GM19025 (cell line): Measurements from ENCODE around the gene NUP43.
"Not testable (repeated sequence)": the region's sequence is repeated elsewhere in the genome, so short reads cannot be mapped to it uniquely, and the experiment has no call there.

Source experiments
- ATAC-seq: cut with Tn5 transposase; IDR thresholded peaks from one replicate; pipeline ENCODE4 v1.9.1; 2021; ENCODE audit warnings: mild to moderate bottlenecking, low read depth, moderate library complexity; ENCODE audit not compliant: unreplicated experiment

Gene NUP43

DNA sequence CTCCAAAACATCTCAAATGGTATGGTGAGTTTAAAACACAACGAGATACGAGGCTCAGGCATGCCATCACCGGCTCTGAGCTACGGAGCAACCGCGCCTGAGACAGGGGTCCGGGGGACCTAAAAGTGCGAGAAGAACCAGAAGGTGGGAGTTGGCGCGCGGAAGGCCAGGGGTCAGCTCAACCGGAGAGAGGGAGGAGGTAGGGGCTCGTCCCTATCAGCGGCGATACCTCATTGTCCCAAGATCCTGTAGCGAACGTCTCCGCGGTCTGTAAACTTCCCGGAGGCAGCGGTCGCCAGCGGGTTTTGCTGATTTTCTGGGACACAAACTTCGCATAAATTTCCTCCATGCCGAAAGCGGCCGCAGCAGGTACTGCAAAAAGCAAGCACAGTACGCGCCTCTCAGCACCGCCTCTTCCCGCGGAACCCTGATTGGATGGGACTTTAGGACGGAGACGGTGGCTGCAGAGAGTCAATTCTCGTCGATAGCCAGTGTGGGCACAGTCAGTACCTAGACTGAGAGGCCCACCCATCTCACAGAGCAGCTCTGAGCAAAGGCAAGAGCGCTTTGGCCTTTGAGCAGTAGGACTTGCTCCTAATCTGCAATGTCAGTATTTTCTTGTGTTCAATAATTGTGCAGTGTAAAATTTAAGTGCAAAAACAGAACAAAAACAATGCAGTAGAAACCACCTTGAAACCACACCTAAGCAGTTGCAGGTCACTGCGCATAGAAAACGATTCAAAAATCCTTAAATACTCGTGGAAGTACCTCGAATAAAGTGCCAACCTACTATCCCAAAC, at the start of gene NUP43:
TSS of gene NUP43 (minus strand) at position 383 of the 800 bp plus-strand sequence. CDS start at position 349, 34 bp downstream.
- peak; percentile 38 for ATAC-seq

- no peak for ATAC-seq
These were observed 37.2 kb upstream of the NUP43 start for GRCh38 chr6:149783551-149783950.

DNA sequence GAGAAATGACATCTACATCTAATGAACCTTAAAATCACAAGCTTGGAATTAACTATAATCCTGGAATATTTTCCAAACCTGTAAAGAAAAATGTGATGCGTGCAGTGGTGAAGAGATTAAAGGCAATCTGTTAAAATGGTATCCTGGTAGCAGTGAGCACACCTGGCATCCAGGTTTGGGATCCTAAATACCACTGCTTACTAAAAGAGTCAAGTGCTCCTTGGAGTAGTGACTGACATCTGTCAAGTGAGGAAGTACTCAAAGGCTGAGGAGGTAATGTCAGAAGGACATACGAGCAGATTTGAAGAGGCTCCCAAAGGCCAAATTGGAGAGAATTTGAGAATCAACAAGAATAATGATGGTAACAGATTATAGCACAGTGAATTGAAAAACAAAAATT, 36.0 kb upstream of the NUP43 start:
- no peak for ATAC-seq

DNA sequence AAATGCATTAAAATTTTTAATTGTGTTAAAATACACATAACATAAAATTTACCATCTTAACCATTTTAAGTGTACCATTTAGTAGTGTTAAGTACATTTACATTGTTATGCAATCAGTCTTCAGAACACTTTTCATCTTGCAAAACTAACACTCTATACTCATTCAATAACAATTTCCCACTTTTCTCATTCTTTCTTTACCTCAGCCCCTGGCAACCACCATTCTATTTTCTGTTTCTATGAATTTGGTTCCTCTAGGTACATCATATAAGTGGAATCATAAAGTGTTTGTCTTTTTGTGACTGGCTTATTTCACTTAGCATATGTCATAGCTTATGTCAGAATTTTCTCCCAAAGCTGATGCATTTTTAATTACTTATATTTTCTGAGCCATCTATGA, 35.4 kb upstream of the NUP43 start:
- no peak for ATAC-seq

DNA sequence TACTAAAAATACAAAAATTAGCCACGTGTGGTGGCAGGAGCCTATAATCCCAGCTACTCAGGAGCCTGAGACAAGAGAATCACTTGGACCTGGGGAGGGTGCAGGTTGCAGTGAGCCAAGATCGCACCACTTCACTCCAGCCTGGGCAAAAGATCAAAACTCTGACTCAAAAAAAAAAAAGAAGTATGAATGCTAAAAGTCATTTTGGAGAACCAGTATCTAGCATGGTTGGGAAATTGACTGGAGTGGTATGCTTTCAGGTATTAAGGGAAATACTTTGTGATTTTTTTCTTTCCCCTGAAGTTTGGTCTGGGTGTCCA, 33.3 kb upstream of the NUP43 start:
- no peak for ATAC-seq

- ATAC-seq, result no peak
These were observed 31.3 kb upstream of the NUP43 start for GRCh38 chr6:149777624-149778023.

GRCh38 chr6:149771925-149772324, 25.6 kb upstream of the NUP43 start:
- ATAC-seq, result no peak

DNA sequence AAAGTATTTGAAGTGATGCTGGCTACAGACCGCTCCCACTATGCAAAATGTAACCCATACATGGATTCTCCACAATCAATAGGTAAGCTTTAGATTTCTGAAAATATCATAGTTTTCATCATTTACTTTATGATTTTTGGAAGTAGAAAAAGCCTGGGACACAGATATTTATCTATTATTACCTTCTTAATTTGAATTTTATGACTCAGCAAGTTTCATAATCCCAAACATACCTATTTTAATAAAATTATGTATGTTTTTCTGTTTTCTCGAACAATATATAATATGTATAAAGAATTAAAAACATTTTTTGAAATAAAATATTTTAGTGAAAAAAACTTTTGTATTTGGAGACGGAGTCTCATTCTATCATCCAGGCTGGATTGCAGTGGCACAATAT, 24.9 kb upstream of the NUP43 start:
- ATAC-seq, result no peak

GRCh38 chr6:149769676-149770075, 23.3 kb upstream of the NUP43 start:
- ATAC-seq, result no peak

GRCh38 chr6:149766156-149766769, 19.9 kb upstream of the NUP43 start:
- no peak for ATAC-seq

DNA sequence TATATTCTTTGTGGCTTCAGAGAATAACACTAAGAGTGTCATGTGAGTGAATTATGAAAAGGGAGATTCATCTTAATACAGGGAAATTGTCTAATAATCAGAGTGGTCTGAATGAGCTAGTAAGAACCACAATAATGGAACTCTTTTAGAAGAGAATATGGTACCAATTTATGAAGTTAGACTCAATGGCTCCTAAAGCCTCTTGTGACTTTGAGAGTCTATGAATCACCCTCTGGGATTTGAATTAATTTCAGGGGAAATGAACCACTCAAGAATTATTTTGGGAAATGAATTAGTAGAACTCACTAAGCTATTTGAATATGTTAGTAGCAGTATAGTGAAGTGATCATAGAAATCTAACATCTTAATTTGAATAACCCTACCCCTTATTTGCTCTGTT, 17.5 kb upstream of the NUP43 start:
- ATAC-seq, result no peak

DNA sequence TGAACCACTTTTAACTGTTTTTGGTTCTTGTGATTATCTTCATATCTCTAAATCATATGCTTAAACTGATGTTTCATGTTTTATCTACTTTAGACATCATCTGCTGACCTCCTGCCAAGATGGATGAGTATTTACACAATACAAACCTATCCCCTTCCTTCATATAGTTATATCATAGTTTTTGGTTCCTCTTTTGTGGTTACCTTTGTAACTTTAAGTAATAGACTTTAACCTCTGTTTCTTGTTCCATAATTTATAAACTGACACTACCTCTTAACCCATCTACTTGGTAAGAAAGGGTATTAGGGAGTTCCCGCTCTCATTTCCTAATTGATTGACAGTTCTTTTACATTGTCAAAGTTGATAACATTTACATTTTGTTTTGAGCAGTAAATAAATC, 15.1 kb upstream of the NUP43 start:
- ATAC-seq, result peak; percentile 93

- ATAC-seq, result no peak
These were observed 9.9 kb upstream of the NUP43 start for GRCh38 chr6:149756261-149756636.

- no peak for ATAC-seq
These were observed 9.3 kb upstream of the NUP43 start for GRCh38 chr6:149755300-149756260.

DNA sequence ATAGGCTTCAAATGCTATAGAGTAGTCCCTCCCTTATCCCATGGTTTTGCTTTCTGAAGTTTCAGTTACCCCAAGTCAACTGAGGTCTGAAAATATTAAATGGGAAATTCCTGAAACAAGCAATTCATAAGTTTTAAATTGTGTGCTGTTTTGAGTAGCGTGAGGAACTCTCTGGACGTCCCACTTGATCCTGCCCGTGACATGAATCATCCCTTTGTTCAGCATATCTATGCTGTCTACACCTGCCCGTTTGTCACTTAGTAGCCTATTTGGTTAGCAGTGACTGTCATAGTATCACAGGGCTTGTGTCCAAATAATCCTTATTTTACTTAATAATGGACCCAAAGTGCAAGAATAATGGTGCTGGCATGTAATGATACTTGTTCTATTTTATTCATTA, 8.2 kb upstream of the NUP43 start:
- ATAC-seq, result no peak

DNA sequence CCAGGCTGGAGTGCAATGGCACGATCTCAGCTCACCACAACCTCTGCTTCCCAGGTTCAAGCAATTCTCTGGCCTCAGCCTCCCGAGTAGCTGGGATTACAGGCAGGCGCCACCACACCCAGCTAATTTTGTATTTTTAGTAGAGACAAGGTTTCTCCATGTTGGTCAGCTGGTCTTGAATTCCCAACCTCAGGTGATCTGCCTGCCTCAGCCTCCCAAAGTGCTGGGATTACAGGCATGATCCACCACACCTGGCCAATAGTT, 7.0 kb upstream of the NUP43 start:
- not testable (repeated sequence) for ATAC-seq

- ATAC-seq, result no peak
These were observed 6.5 kb upstream of the NUP43 start for GRCh38 chr6:149752600-149753373.

DNA sequence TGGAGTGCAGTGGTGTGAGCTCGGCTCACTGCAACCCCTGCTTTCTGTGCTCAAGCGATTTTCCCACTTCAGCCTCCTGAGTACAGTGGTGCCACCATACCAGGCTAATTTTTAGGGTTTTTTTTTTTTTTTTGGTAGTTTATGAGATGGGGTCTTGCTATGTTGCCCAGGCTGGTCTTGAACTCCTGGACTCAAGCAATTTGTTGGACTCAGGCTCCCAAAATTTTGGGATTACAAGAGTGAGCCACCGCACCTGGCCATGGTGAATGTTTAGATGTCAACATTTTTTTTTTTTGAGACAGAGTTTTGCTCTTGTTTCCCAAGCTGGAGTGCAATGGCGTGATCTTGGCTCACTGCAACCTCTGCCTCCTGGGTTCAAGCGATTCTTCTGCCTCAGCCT, 5.6 kb upstream of the NUP43 start:
- ATAC-seq, result not testable (repeated sequence)

DNA sequence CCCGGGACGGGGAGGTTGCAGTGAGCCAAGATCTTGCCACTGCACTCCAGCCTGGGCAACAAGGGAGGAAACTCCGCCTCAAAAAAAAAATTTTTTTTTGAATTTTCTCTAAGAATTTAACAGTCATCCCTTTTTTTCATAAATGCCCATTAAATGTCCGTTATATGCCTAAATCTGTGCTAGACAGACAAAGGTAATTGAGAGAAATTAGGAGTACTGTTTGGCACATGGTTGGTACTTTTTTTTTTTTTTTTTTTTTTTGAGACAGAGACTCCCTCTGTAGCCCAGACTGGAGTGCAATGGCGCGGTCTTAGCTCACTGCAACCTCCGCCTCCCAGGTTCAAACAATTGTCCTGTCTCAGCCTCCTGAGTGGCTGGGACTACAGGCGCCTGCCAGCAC, 4.9 kb upstream of the NUP43 start:
- ATAC-seq, result no peak

GRCh38 chr6:149750136-149750609, 3.8 kb upstream of the NUP43 start:
- ATAC-seq, result peak; percentile 18
